PFSK-1 (cell line): ENCODE measurements around the gene SLC9B1.

ENCODE experiments used
- POLR2AphosphoS5 ChIP-seq: IDR thresholded peaks from 2 replicates; pipeline ENCODE4 v1.6.1; 2012; ENCODE audit warnings: low read depth, mild to moderate bottlenecking, control low read depth, low read length, moderate library complexity
- SIN3A ChIP-seq: IDR thresholded peaks from 2 replicates; pipeline ENCODE4 v1.6.1; 2012; ENCODE audit warnings: mild to moderate bottlenecking, low read length, moderate library complexity, borderline replicate concordance; ENCODE audit not compliant: insufficient read depth
- TF ChIP-seq, protein P1 (sequence below), 2 experiments: IDR thresholded peaks; 2 replicates each; pipeline versions ENCODE4 v1.6.1 to v1.8.0; 2011 to 2012; ENCODE audit warnings: low read depth in 2 of 2, low read length in 2 of 2, control low read depth in 1 of 2, inconsistent platforms in 1 of 2, mild to moderate bottlenecking in 1 of 2, moderate library complexity in 1 of 2; ENCODE audit not compliant: insufficient read depth in 1 of 2

DNA sequence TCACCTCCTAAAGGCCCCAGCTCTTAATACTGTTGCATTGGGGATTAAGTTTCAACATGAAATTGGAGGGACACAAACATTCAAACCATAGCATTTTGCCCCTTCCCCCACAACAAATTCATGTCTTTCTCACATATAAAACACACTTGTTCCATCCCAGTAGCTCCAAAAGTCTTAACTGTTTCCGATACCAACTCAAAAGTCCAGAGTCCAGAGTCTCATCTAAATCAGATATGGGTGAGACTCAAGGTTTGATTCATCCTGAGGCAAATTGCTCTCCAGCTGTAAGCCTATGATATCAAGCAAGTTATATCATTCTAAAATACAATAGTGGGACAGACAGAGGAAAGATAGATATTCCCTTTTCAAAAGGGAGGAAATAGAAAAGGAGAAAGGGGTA lies 8.7 kb downstream of the SLC9B1 start:
- TF ChIP-seq POLR2AphosphoS5 (no peak), SIN3A (no peak)
- TF ChIP-seq, protein P1, sequence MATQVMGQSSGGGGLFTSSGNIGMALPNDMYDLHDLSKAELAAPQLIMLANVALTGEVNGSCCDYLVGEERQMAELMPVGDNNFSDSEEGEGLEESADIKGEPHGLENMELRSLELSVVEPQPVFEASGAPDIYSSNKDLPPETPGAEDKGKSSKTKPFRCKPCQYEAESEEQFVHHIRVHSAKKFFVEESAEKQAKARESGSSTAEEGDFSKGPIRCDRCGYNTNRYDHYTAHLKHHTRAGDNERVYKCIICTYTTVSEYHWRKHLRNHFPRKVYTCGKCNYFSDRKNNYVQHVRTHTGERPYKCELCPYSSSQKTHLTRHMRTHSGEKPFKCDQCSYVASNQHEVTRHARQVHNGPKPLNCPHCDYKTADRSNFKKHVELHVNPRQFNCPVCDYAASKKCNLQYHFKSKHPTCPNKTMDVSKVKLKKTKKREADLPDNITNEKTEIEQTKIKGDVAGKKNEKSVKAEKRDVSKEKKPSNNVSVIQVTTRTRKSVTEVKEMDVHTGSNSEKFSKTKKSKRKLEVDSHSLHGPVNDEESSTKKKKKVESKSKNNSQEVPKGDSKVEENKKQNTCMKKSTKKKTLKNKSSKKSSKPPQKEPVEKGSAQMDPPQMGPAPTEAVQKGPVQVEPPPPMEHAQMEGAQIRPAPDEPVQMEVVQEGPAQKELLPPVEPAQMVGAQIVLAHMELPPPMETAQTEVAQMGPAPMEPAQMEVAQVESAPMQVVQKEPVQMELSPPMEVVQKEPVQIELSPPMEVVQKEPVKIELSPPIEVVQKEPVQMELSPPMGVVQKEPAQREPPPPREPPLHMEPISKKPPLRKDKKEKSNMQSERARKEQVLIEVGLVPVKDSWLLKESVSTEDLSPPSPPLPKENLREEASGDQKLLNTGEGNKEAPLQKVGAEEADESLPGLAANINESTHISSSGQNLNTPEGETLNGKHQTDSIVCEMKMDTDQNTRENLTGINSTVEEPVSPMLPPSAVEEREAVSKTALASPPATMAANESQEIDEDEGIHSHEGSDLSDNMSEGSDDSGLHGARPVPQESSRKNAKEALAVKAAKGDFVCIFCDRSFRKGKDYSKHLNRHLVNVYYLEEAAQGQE (IDR thresholded peaks at IDR 0.05; ENCODE audit: insufficient read depth in 1 of 2, low read depth in 2 of 2, low read length in 2 of 2): no peak
